PC-9 (cell line): Measurements from ENCODE around the gene GBA2. TPM values are rescaled to one million over a fixed set of nuclear protein-coding genes. Genes with fewer than 3 reads are reported as not detected.

Experiments used
- BruUV-seq: library from RNA; stranded (reverse); fragments of 400-500 nt; replicated peaks from 2 replicates; lab custom pipeline; 2021; lab: Mats Ljungman, UMichigan
- CTCF ChIA-PET: fragments of 300-600 bp; sonication (Branson Sonifier 250); formaldehyde crosslinking; loops from one replicate; lab custom pipeline; 2022; ENCODE audit warnings: antibody characterized with exemption; lab: Charles Lee
- POLR2A ChIA-PET: fragments of 300-600 bp; sonication (Branson Sonifier 250); formaldehyde crosslinking; loops from one replicate; lab custom pipeline; 2022; ENCODE audit warnings: antibody characterized with exemption; ENCODE audit not compliant: unreplicated experiment; lab: Charles Lee
- DNase-seq, 2 experiments: peaks; one replicate each; pipeline versions ENCODE4 v3.0.0 to v3.0.0-alpha.2; 2015 to 2022; ENCODE audit warnings: mixed read lengths in 1 of 2
- H2AFZ ChIP-seq: fragments of 200-600 bp; sonication (generic); 2 replicates; pipeline ENCODE4 v1.8.1; 2017; ENCODE audit warnings: antibody characterized with exemption
- H3F3A ChIP-seq: fragments of 200-600 bp; sonication (generic); 2 replicates; pipeline ENCODE4 v1.8.1; 2017; ENCODE audit warnings: antibody characterized with exemption, mild to moderate bottlenecking, low read depth; ENCODE audit not compliant: insufficient read depth
- H3K27ac ChIP-seq: fragments of 200-600 bp; sonication (generic); 2 replicates; pipeline ENCODE4 v1.6.1; 2016; ENCODE audit warnings: mixed run types
- H3K27me3 ChIP-seq: fragments of 200-600 bp; sonication (generic); 2 replicates; pipeline ENCODE4 v1.6.1; 2016; ENCODE audit warnings: low read depth, mixed run types; ENCODE audit not compliant: insufficient read depth
- H3K36me3 ChIP-seq: fragments of 200-600 bp; sonication (generic); 2 replicates; pipeline ENCODE4 v1.6.1; 2016; ENCODE audit warnings: low read depth, mixed run types
- H3K4me1 ChIP-seq: fragments of 200-600 bp; sonication (generic); replicated peaks from 2 replicates; pipeline ENCODE4 v1.6.1; 2016; ENCODE audit warnings: mixed run types; ENCODE audit not compliant: insufficient read depth
- H3K4me2 ChIP-seq: fragments of 200-600 bp; sonication (generic); 2 replicates; pipeline ENCODE4 v1.6.1; 2017; ENCODE audit warnings: mixed run types
- H3K4me3 ChIP-seq: fragments of 200-600 bp; sonication (generic); 2 replicates; pipeline ENCODE4 v1.6.1; 2016; ENCODE audit warnings: mixed run types
- H3K79me2 ChIP-seq: fragments of 200-600 bp; sonication (generic); 2 replicates; pipeline ENCODE4 v1.6.1; 2017; ENCODE audit warnings: low read depth, mixed run types
- H3K9me2 ChIP-seq: fragments of 200-600 bp; sonication (generic); 2 replicates; pipeline ENCODE4 v1.8.1; 2017; ENCODE audit warnings: mild to moderate bottlenecking; ENCODE audit not compliant: insufficient read depth
- H3K9me3 ChIP-seq: fragments of 200-600 bp; sonication (generic); 2 replicates; pipeline ENCODE4 v1.8.1; 2016; ENCODE audit warnings: low read depth; ENCODE audit not compliant: insufficient read depth
- H4K20me1 ChIP-seq: fragments of 200-600 bp; sonication (generic); 2 replicates; pipeline ENCODE4 v1.8.1; 2017; ENCODE audit not compliant: insufficient read depth
- CTCF ChIP-seq: fragments of 200-600 bp; sonication (generic); conservative IDR thresholded peaks from 2 replicates; pipeline ENCODE4 v1.6.1; 2017; ENCODE audit warnings: mixed run types, antibody characterized with exemption, mild to moderate bottlenecking, moderate library complexity
- EZH2 ChIP-seq: fragments of 200-600 bp; sonication (generic); IDR thresholded peaks from 2 replicates; pipeline ENCODE4 v1.8.0; 2017; ENCODE audit warnings: antibody characterized with exemption, low read depth
- intact Hi-C: fragments of 100-400 bp; cut with micrococcal nuclease; formaldehyde crosslinking; loops from one replicate; pipeline ENCODE4 v1.10.0; 2022; ENCODE audit not compliant: unreplicated experiment
- total RNA-seq: library from RNA; stranded (reverse); gene quantifications from 2 replicates; pipeline ENCODE4 v1.2.3, GENCODE V29; 2021

Gene GBA2
- total RNA-seq, 1 experiment from 2014 or later, result 29.6 TPM

DNA sequence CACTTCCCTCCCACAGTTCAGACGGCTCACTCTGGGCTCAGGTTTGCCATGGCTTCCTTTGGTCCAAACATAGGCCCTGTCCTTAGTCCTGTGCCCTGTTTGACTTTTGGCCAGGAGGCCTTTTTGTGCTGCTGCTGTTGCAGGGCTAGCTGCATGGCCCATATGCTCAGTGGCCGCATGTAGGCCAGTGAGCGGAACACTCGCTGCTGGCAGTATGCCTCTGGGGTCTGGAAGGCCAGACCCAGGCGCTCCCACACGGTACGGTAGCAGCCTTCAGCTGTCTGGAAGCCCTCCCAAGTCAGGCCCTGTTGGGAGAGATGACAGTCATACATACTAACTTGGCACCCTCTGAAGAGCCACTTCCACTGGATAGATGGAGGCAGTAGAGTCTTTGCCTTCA is 11.9 kb downstream of the GBA2 start:
- Histone ChIP-seq H3K4me3 (no peak overlapping the region), H3K27ac (no peak overlapping the region), H3K27me3 (no peaks in the 10 kb centered on the region), H3K79me2 (peaks cover 15% of the 10 kb centered on the region), H3K9me2 (no peaks in the 10 kb centered on the region), H3F3A (peaks cover 27% of the 10 kb centered on the region), H4K20me1 (no peaks in the 10 kb centered on the region), H3K4me2 (no peak overlapping the region), H2AFZ (no peak overlapping the region), H3K36me3 (0 out of 2 replicates have a peak, but pooled peaks cover 12% of the 10 kb centered on the region), H3K9me3 (no peaks in the 10 kb centered on the region), H3K4me1 (peaks cover 11% of the 10 kb centered on the region)
- intact Hi-C loops, result loop anchor here (10.0 kb wide), 1 partner anchor 252 kb away; no protein-coding TSS in a partner anchor
- ChIA-PET POLR2A (no interaction called here), CTCF (no interaction called here)
- no peak for DNase-seq
- TF ChIP-seq EZH2 (no peak), CTCF (no peak)
- BruUV-seq, result no TSS peak

- 0 out of 2 replicates have a peak, but pooled peaks cover 12% of the 10 kb centered on the region for H3K36me3 ChIP-seq
- intact Hi-C loops, result loop anchor here (1.0 to 10.0 kb wide), 2 partner anchors 146 to 251 kb away; no protein-coding TSS in a partner anchor
Observed at GRCh38 chr9:35736201-35736633, 12.8 kb downstream of the GBA2 start.

GRCh38 chr9:35734096-35734495 is 14.9 kb downstream of the GBA2 start:
- Histone ChIP-seq H3K9me2 (no peaks in the 10 kb centered on the region), H3K36me3 (0 out of 2 replicates have a peak, but pooled peaks cover 12% of the 10 kb centered on the region), H3K9me3 (no peaks in the 10 kb centered on the region), H4K20me1 (no peaks in the 10 kb centered on the region), H3K27ac (peak overlapping the region; percentile 79; the same call in 1 of the 2 replicates), H3K79me2 (peaks cover 41% of the 10 kb centered on the region), H3K4me2 (peak overlapping the region; percentile 84), H3K4me3 (peak overlapping the region; percentile 86; the same call in 1 of the 2 replicates), H3K4me1 (peaks cover 31% of the 10 kb centered on the region), H3K27me3 (no peaks in the 10 kb centered on the region), H2AFZ (no peak overlapping the region), H3F3A (peaks cover 38% of the 10 kb centered on the region)
- BruUV-seq, result no TSS peak
- TF ChIP-seq EZH2, result no peak
- TF ChIP-seq CTCF, result no peak
- DNase-seq, result no peak
- intact Hi-C loops, result loop anchor here (5.0 to 10.0 kb wide), 2 partner anchors 132 to 249 kb away; no protein-coding TSS in a partner anchor
- POLR2A ChIA-PET, result interaction anchor here (0.7 kb wide), 1 partner anchor 22 kb away, joined by 4 read pairs; no protein-coding TSS in a partner anchor
- CTCF ChIA-PET, result interaction anchor here (0.6 to 1.1 kb wide), 3 partner anchors 14 to 167 kb away, joined by 5 to 7 read pairs (median 6); no protein-coding TSS in a partner anchor

More at GRCh38 chr9:35736201-35736633, 12.8 kb downstream of the GBA2 start:
- Histone ChIP-seq H3K79me2 (peaks cover 20% of the 10 kb centered on the region), H3K4me3 (no peak overlapping the region), H3K4me1 (peaks cover 11% of the 10 kb centered on the region), H3K27ac (no peak overlapping the region), H3K9me3 (no peaks in the 10 kb centered on the region), H2AFZ (no peak overlapping the region), H3K27me3 (no peaks in the 10 kb centered on the region), H4K20me1 (no peaks in the 10 kb centered on the region), H3K9me2 (no peaks in the 10 kb centered on the region), H3F3A (peaks cover 33% of the 10 kb centered on the region), H3K4me2 (no peak overlapping the region)
- ChIA-PET POLR2A (no interaction called here), CTCF (interaction anchor here (0.6 to 1.0 kb wide), 3 partner anchors 13 to 146 kb away, joined by 3 to 4 read pairs (median 3); partner anchors contain the start of genes GBA2, HINT2 and RGP1)
- BruUV-seq, result no TSS peak
- peak; percentile 52 to 61 for DNase-seq
- TF ChIP-seq EZH2 (no peak), CTCF (peak; percentile 77)
